Erythroblast (primary cell): Measurements from ENCODE around the gene OR6P1.

Experiments used
- DNase-seq, 2 experiments: peaks; one replicate each; lab custom pipeline; 2025; lab: John Stamatoyannopoulos, UW
- GATA1 ChIP-seq: IDR thresholded peaks from 2 replicates; pipeline ENCODE4 v1.6.1; 2011; ENCODE audit warnings: low read depth, mild to moderate bottlenecking, control low read depth, low read length, moderate library complexity
- POLR2A ChIP-seq: IDR thresholded peaks from 2 replicates; pipeline ENCODE4 v1.6.1; 2011; ENCODE audit warnings: mild to moderate bottlenecking, low read length

The OR6P1 gene, protein sequence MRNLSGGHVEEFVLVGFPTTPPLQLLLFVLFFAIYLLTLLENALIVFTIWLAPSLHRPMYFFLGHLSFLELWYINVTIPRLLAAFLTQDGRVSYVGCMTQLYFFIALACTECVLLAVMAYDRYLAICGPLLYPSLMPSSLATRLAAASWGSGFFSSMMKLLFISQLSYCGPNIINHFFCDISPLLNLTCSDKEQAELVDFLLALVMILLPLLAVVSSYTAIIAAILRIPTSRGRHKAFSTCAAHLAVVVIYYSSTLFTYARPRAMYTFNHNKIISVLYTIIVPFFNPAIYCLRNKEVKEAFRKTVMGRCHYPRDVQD

GRCh38 chr1:158570480-158570879, at the start of gene OR6P1:
OR6P1 (minus strand) TSS chr1:158570580; CDS start chr1:158563604, 6,976 bp downstream.
- TF ChIP-seq GATA1 (no peak), POLR2A (no peak)
- DNase-seq = no peak

DNA sequence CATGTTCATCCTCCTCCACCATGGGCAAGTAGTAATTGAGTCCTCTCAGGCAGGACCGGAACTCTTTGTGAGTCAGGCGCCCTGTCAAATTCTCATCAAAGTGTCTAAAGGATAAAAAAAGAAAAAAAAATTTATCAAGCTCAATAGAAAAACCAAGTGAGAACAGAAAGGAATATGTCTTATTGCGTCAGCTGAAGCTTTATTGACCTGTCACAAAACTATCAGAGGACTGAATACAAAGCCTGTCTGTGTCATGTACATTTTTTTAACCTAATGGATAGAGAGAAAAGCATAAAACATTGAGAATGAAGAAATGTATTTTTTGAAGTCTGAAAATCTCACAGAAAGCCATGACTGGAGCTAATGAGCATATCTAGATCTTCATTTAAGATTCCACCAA, 43.4 kb upstream of the OR6P1 start:
- TF ChIP-seq POLR2A (no peak), GATA1 (no peak)
- no peak for DNase-seq

- TF ChIP-seq POLR2A (no peak), GATA1 (no peak)
- no peak for DNase-seq
These were observed 41.5 kb upstream of the OR6P1 start for GRCh38 chr1:158611916-158612315.

GRCh38 chr1:158607296-158607695, 36.9 kb upstream of the OR6P1 start:
- DNase-seq = no peak
- no peak for TF ChIP-seq GATA1
- TF ChIP-seq POLR2A = peak; percentile 29

- no peak for DNase-seq
- TF ChIP-seq POLR2A = no peak
- no peak for TF ChIP-seq GATA1
These were observed 34.6 kb upstream of the OR6P1 start, which contains the start of gene OR10Z1 for GRCh38 chr1:158604968-158605367. OR10Z1 (plus strand) TSS chr1:158605268; CDS start chr1:158606439, 1,171 bp downstream.

DNA sequence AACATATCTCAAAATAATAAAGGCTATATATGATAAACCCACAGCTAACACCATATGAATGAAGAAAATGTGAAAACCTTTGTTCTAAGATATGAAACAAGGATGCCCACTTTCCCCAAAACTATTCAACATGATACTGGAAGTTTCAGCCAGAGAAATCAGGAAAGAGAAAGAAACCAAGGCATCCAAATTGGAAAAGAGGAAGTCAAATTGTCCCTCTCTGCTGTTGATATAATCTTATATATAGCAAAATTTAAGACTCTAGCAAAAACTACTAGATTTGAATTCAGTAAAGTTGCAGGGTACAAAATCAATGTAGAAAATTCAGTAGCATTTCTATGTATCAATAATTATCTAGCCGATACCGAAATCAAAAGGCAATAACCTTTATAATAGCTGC, 30.4 kb upstream of the OR6P1 start:
- no peak for DNase-seq
- TF ChIP-seq GATA1 (no peak), POLR2A (no peak)

DNA sequence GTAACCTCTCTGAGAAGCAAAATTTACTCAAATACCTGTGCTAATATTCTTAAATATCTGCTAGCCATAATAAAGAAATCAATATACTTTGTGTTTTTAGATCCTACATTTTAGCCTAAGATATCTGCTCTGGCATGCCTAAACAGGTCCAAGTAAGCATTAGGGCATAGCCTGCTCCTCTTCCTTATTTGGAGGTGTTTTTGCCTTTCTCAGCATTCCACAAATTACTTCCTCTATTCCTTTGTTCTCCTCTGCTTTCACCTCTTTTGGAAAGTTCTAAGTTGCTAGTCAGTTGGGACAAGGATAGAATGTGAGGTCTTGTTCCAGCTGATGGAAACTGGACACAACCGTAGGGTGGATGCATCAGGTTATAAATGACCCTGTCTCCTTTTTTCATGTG, 16.6 kb upstream of the OR6P1 start:
- no peak for TF ChIP-seq POLR2A
- no peak for TF ChIP-seq GATA1
- DNase-seq = no peak

GRCh38 chr1:158583962-158584361, 13.6 kb upstream of the OR6P1 start:
- TF ChIP-seq POLR2A (no peak), GATA1 (no peak)
- DNase-seq = no peak

DNA sequence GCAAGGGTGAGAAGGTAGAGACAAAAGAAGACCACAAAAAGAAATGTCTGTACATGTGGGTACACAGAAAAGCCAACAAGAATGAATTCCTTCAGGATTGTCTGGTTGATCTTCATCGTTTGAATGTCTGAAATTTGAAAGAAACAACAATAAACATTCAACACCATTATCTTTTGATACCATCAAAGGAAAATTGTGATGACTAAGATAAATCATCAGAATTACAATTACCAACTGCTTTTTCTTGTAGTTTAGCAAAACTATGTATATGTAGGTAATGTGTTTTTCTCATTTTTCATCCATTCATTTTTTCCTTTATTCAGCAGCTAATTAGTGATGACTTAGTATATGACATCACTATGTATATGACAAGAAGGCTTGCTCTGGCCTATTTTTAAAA, 9.4 kb upstream of the OR6P1 start, which contains the start of gene OR10X1:
Gene OR10X1 (minus strand): TSS at position 167 of the 400 bp plus-strand sequence. CDS start 0 bp downstream, at position 167.
- DNase-seq = no peak
- TF ChIP-seq POLR2A (no peak), GATA1 (no peak)

DNA sequence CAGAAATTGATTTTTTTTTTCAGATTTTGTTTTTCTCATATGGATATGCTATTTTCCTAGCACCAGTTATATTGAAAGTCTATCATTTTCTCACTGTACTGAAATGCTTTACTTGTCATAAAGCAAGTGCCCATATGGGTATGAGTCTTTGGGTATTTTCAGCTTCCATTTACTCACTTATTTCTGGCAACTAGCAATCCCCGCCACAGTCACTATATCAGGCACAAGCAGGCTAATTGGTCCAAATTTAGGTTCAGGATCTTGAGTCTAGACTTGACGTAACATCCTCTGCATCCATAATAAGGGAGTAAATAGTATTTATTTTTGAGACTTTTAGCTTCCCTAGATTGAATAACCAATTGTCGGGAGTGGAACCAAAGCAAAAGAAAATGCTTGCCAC, 7.2 kb upstream of the OR6P1 start:
- DNase-seq = no peak

DNA sequence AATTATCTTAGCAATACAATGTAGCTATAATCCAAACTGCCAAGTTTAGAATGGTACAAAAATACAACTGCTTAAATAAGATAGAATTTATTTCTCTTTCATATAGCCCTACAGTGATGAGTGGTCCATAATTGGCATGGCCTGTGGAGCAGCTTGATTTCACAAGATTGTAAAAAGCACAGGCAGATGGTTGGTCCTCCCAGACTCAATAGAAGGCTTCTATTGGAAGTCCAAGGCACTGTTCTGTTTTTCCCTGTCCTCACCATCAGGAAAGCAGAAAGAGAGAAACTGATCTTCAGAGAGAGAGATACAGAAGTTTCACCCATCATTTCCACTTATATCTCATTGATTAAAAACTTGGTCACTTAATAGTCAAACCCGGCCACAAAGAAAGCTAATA, 1.8 kb upstream of the OR6P1 start:
- no peak for TF ChIP-seq POLR2A
- TF ChIP-seq GATA1 = no peak
- DNase-seq = no peak

More for the DNA sequence above, 7.2 kb upstream of the OR6P1 start:
- TF ChIP-seq GATA1 (no peak), POLR2A (no peak)

DNA sequence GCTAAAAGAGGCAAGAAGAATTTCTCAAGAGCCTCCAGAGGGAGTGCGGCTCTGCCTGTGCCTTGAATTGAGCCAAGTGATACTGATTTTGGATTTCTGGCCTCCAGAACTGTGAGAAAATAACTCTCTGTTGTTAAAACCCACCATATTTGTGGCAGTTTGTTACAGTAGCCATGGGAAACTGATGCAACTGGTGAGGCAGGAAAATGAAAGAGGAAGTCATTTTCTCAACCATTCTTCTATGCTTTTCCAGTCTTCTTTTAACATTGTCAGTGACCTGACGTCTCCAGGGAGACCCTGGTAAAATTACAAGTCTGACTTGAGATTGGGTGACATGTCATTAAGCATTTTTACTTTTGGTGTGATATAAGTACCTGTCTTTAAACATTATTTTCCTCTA, 5.8 kb downstream of the OR6P1 start:
- DNase-seq = no peak
- TF ChIP-seq GATA1 = no peak
- no peak for TF ChIP-seq POLR2A

DNA sequence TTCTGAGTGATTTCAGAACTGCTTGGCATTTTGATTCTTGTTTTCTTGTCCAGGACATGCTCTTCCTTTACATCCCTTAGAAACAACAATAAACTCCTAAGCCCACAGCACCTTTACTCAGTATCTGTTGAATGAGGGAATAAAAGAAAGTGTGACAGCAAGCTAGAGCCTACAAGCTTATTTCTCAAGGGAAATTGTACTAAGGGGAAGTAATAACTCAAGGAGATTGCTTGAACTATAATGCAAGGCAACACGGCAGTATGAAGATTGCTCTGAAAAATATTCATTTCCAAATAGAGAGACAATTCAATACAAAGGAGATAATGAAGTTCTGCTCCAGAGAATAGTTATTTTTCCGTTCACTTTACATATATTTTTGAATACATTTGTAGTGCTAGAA, 6.5 kb downstream of the OR6P1 start:
- DNase-seq = no peak
- TF ChIP-seq POLR2A (no peak), GATA1 (no peak)

GRCh38 chr1:158559696-158560095, 10.7 kb downstream of the OR6P1 start:
- TF ChIP-seq GATA1 (no peak), POLR2A (no peak)
- no peak for DNase-seq

DNA sequence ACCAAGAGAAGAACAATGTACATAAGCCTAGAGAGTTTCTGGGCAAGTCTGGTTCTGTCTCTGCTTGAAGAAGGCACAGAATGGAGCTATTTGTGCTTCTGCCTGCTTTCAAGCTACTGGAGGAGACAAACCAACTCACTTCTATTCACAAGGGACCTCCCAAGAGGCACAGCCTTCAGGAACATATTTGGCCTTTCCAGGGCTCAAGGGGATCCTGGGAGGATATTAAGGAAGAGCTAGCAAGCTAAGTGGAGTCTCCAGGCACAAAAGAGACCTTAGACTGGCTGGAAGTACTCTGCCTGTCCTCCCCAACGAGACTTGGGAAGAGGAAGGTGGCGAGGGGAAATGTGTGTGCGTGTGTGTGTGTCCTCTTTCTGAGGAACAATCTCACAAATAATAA, 16.0 kb downstream of the OR6P1 start, which contains the start of gene OR6Y1:
Gene OR6Y1 (minus strand): TSS at position 54 of the 400 bp plus-strand sequence. CDS start 6,300 bp downstream, outside the sequence.
- DNase-seq = no peak

More for the DNA sequence above, 16.0 kb downstream of the OR6P1 start, which contains the start of gene OR6Y1:
- TF ChIP-seq POLR2A (no peak), GATA1 (no peak)
